Fibroblast of skin of left biceps (primary cell): ENCODE results near the gene VARS1.
A peak's percentile ranks its signal among the peaks of the same experiment; 100 is the strongest.
"Not testable (repeated sequence)": the region's sequence is repeated elsewhere in the genome, so short reads cannot be mapped to it uniquely, and the experiment has no call there.

Source experiments
- DNase-seq, 2 experiments: peaks; one replicate each; pipeline ENCODE4 v3.0.0-alpha.2; 2013; ENCODE audit warnings: low read depth in 2 of 2

Gene VARS1

GRCh38 chr6:31795616-31796298 is at the start of gene VARS1:
VARS1 (minus strand) TSS chr6:31795752; CDS start chr6:31795217, 535 bp downstream.
- peak; percentile 68 to 69 for DNase-seq

GRCh38 chr6:31844507-31844906 is 49.0 kb upstream of the VARS1 start:
- no peak for DNase-seq

DNA sequence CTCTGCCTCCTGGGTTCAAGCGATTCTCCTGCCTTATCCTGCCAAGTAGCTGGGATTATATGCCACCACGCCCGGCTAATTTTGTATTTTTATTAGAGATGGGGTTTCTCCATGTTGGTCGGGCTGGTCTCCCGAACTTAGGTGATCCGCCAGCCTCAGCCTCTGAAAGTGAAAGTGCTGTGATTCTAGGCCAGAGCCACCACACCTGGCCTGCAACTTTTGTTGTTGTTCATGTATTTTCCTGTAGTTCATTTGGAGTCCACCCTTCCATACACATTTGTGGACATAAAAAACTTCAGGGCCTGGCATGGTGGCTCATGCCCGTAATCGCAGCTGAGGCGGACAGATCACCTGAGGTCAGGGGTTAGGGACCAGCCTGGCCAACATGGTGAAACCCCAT is 46.5 kb upstream of the VARS1 start:
- no peak for DNase-seq

- DNase-seq, result not testable (repeated sequence)
Measured at GRCh38 chr6:31839779-31840126, 44.2 kb upstream of the VARS1 start.

DNA sequence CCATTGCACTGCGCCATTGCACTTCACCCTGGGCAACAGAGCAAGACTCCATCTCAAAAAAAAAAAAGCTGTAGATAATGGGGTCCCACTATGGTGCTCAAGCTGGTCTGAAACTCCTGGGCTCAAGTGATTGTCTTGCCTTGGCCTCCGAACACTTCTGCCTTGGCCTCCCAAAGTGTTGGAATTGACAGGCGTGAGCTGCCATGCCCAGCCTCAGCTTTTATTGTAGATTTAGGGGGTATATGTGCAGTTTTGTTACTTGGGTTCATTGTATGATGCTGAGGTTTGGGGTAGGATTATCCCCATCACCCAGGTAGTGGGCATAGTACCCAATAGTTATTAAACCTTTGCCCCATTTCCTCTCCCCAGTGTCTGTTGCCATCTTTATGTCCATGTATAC is 43.4 kb upstream of the VARS1 start:
- DNase-seq, result no peak

DNA sequence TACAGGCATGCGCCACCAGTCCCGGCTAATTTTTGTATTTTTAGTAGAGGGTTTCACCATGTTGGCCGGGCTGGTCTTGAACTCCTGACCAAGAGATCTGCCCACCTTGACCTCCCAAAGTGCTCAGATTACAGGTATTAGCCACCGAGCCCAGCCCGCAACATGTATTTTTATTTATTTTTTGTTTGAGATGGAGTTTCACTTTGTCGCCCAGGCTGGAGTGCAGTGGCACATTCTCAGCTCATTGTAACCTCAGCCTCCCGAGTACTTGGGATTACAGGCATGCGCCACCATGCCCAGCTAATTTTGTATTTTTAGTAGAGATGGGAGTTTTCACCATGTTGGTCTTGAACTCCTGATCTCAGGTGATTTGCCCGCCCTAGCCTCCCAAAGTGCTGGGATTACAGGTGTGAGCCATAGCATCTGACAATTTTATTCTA is 42.6 kb upstream of the VARS1 start:
- DNase-seq, result not testable (repeated sequence)

- DNase-seq, result no peak
Measured at GRCh38 chr6:31837369-31838113, 42.0 kb upstream of the VARS1 start.

- no peak for DNase-seq
Measured at GRCh38 chr6:31836474-31837368, 41.2 kb upstream of the VARS1 start.

GRCh38 chr6:31836047-31836473 is 40.5 kb upstream of the VARS1 start:
- DNase-seq, result no peak

- peak; percentile 57 to 66 for DNase-seq
Measured at GRCh38 chr6:31834367-31835250, 39.1 kb upstream of the VARS1 start.

DNA sequence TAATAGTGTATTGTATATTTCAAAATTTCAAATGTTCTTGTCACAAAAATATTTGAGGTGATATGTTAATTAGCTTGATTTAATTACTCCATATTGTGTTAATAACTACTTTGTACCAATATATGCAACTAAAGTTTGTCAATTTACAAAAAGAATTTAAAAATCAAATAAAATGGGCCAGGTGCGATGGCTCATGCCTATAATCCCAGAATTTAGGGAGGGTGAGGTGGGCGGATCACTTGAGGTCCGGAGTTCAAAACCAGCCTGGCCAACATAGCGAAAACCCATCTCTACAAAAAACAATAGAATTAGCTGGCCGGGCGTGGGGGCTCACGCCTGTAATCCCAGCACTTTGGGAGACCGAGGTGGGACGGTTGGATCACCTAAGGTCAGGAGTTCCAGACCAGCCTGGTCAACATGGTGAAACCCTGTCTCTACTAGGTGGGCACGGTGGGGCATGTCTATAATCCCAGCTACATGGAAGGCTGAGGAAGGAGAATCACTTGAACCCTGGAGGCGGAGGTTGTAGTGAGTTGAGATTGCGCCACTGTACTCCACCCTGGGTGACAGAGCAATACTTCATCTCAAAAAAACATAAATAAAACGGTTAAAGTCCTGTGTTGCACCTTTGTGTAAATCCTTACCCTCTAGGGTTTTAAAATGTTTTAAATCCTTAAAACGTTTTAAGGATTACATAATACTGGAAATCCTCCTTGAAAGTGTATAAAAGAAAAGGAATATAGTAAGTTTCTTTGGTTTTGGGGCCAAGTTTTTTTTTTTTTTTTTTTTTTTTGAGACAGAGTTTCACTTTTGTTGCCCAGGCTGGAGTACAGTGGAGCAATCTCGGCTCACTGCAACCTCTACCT is 36.0 kb upstream of the VARS1 start:
- DNase-seq, result no peak

GRCh38 chr6:31830886-31831335 is 35.4 kb upstream of the VARS1 start:
- no peak for DNase-seq

- DNase-seq, result no peak
Measured at GRCh38 chr6:31829633-31830283, 34.2 kb upstream of the VARS1 start.

- peak; percentile 100 for DNase-seq
Measured at GRCh38 chr6:31827286-31828079, 31.9 kb upstream of the VARS1 start, which contains the start of gene HSPA1B. HSPA1B (plus strand) TSS chr6:31827738; CDS start chr6:31827951, 213 bp downstream.

- peak; percentile 73 to 75 for DNase-seq
Measured at GRCh38 chr6:31826793-31827285, 31.3 kb upstream of the VARS1 start.

GRCh38 chr6:31825553-31825952 is 30.0 kb upstream of the VARS1 start:
- no peak for DNase-seq

DNA sequence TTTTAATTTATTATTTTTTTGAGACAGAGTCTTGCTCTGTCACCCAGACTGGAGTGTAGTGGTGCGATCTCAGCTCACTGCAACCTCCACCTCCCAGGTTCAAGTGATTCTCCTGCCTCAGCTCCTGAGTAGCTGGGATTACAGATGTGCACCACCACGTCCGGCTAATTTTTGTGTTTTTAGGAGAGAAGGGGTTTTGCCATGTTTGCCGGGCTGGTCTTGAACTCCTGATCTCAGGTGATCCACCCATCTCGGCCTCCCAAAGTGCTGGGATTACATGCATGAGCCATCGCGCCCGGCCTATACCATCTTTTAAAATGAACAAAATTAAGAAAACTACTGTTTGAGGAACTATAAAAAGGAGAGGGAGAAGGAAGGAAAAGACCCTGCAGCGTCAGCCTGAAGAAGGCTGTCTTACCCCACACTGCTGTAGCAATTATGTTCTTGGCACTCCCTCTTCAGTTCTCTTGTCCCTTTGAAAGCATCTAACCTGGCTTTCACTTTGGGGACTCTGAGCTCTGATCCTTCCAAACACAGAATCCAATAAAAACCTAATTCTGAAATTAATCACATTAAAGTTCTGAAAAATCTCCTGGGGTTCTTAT is 28.1 kb upstream of the VARS1 start:
- not testable (repeated sequence) for DNase-seq
